GM21786 (cell line): ENCODE measurements around the gene MS4A2.
"Not testable (repeated sequence)": the region's sequence is repeated elsewhere in the genome, so short reads cannot be mapped to it uniquely, and the experiment has no call there.

ENCODE experiments used
- ATAC-seq: cut with Tn5 transposase; IDR thresholded peaks from one replicate; pipeline ENCODE4 v1.9.1; 2021; ENCODE audit not compliant: unreplicated experiment

Gene MS4A2

DNA sequence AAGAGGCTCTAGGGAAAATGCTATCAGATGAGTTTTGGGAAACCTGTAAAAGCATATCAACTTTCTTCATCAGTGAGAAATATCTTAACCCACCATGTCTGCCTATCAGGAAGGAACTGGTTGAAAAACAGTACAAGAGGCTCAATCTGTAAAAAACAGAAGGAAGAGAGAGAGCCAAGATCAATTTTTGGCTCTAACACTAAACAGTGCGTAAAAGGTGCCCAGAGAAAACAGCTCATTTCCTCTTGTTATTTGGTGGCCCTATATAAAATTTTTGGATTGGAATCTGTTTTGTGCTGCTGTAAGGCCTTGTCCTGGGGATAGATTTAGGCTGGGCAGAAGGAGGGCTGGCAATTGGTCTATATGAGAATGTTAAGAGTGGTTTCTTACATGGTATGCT lies 12.1 kb downstream of the MS4A2 start:
- no peak for ATAC-seq

DNA sequence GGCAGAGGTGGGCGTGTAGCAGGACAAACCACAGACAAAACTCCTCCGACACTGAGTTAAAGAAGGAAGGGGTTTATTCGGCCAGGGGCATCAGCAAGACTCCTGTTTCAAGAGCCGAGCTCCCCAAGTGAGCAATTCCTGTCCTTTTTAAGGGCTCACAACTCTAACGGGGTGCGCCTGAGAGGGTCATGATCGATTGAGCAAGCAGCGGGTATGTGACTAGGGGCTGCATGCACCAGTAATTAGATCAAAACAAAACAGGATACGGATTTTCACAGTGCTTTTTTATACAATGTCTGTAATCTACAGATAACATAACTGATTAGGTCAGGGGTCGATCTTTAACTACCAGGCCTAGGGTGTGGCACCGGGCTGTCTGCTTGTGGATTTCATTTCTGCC lies 12.9 kb downstream of the MS4A2 start:
- not testable (repeated sequence) for ATAC-seq

DNA sequence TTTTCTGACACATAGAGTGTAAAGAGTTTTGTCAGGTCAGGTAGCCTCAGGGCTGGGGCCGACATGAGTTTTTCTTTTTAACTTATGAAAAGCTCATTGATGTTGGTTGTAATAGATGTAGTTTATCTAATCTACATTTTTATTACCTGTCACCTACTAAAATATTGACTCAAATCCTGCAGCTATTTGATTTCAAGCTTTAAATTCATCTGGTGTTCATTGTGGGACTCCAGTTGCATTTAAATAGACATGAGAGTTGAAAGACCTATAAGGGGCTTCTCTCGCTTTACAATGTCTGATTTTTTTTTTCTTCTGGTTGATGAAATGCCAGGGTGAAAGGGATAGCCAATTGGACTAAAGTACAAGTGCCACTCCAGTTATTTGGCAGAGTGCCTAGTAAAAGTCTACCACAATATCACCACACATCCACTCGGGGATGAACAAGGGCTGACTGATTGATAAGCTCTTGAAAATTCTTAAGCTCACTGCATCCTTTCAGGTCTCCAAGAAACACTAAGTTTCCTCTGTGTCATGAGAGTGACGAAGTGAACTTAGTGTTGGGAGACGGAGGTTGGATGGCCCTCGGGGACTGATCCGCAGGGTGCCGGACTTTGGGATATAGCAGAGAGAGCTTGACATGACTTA lies 16.1 kb downstream of the MS4A2 start:
- not testable (repeated sequence) for ATAC-seq

DNA sequence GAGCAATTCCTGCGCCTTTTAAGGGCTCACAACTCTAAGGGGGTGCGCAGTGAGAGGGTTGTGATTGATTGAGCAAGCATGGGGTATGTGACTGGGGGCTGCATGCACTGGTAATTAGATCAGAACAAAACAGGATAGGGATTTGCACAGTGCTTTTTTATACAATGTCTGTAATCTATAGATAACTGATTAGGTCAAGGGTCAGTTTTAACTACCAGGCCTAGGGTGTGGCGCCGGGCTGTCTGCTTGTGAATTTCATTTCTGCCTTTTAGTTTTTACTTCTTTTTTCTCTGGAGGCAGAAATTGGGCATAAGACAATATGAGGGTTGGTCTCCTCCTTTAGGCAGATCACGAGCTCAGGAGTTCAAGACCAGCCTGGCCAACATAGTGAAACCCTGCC lies 20.2 kb downstream of the MS4A2 start:
- not testable (repeated sequence) for ATAC-seq

DNA sequence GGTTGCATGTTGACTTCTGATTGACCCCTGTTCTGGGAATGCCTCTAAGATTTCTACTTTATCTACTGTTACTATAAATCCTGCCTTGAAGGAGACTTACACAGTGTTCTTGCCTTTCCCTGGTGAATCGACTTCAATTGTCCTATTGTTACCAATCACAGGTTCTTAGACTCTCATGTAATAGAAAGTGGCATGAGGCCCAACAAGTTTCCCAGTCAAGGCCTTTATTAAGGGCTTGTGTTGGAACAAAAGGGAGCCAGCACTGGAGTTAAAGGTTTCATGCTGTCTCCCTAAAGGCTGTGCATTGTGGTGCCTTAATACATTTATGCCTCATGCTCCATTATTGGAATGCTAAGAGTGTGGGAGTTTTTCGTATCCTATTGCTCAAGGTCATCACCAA lies 23.3 kb downstream of the MS4A2 start:
- ATAC-seq = no peak

DNA sequence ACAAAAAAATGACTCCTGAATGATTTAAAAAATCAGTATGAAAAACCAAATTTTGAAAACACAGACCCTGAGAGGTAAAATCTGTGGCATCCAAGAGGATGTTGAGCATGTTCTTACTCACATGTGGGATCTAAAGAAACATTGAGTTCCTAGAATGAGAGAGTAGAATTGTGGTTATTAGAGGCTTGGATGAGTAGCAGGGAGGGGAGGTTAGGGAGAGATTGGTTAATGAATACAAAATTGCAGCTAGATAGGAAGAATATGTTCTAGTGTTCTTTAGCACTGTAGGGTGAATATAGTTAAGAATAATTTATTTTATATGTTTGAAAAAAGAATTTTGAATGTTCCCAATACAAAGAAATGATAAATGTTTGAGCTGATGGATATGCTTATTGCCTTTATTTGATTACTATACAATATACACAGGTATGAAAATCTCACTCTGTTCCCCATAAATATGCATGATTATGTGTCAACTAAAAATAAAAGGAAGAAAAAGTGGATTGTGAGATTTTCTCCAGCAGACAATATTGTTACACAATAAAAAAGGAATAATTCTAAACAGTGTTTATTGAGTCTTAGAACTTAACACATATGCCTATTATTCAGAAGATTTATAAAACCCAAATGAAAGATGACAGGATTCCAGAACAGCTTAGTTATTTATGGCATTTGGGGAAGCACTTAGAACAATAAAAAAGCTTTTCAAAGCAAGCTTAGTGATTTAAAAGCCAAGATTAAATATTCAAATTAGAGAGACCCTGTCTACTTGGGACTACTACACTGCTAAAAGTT lies 28.7 kb downstream of the MS4A2 start:
- ATAC-seq = no peak

DNA sequence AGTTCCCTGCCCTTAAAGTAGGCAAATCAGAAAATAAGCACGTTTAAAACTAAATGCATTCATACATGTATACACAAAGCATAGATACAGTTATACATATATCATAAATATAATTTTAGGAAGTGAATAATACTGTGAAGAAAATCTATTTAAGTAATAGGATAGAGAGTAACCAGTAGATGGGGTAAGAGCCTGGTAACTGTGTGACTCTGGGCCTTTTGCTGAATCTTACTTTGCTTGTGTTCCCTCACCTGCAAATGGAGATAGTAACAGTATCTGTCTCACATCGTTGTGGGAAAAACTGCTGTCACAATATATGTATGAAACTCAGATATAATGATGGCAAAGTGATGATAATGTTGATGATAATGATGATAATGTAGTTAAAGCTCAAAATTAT lies 29.9 kb downstream of the MS4A2 start:
- ATAC-seq = no peak

DNA sequence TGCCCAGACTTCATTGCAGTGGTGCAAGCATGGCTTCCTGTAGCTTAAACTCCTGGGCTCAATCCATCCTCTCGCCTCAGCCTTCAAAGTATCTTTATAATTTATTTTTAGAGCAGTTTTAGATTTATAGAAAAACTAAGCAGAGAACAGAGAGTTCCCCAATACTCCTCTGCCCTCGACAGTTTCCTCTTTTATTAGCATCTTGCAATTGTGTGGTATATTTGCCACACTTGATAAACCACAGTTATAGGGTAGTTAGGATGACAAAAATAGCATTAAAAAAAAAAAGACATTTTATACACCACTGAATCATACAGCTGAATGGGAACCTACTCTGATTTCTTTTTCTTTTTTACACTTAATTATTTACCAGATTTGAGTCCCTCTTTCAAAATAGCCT lies 31.2 kb downstream of the MS4A2 start:
- ATAC-seq = no peak

DNA sequence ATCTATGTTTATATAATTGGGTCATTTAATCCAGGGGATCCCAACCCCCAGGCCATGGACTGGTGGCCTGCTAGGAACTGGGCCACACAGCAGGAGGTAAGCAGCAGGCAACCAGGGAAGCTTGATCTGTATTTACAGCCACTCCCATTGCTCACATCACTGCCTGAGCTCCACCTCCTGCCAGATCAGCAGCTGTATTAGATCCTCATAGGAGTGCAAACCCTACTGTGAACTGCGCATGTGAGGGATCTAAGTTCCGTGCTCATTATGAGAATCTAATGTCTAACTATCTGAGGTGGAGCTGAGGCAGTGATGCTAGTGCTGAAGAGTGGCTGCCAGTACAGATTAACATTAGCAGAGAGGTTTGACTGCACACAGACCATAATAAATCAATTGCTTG lies 32.8 kb downstream of the MS4A2 start:
- ATAC-seq = no peak

DNA sequence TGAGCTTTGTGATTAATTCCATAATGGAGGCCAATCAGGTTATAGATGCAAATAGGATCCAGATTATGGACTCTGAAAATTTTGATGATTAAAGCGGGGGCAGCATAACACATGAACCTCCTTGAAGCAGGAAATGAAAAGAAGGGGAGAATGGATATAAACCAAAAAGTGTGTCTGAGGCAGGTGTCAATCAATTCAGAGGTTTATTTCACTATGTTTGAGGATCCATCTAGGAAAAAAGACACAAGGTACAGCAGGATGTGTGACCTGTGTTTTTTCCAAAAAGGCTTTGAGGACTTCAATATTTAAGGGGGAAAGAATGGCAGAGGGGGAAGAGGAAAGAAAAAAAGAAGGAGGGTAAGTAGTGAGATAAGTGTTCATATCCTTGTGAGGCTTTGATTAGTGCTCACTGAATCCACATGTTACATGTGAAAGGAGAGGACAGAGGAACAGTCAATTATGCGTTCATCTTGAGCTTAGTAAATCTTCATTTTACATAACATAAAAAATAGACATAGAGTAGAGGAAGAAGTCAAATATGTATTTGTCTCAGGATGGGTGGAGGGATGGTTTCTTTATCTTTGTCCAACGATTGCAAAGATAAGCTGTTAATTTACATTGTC lies 34.1 kb downstream of the MS4A2 start:
- no peak for ATAC-seq

DNA sequence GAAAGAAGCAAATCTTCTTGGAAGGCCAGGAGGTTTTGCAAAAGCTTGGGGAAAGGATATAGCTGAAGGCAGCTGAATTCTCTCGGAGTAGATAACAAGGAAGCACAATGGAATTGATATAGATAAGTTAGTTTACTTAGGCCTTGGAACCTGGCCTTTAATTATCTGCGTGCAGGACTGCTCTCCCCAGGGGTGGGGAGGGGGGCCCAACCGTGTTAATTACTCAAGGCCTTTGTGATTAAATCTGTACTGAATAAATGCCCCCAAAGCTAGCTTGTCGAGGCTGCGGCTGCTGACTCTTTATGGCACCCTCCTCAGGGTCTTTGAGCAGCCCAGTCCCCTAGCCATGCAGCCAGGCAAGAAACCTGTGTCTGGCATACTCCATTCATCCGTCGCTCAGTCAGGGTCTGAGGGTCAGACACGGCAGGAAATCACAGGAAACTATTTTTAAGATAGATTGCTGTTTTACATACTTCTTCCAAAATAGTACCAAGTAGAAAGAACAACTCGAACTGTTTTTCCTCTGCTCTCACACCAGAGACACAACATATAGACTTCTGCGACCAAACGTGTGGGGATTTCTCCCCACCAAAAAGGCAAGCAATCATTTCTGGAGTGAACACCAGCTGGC lies 36.5 kb downstream of the MS4A2 start:
- no peak for ATAC-seq

DNA sequence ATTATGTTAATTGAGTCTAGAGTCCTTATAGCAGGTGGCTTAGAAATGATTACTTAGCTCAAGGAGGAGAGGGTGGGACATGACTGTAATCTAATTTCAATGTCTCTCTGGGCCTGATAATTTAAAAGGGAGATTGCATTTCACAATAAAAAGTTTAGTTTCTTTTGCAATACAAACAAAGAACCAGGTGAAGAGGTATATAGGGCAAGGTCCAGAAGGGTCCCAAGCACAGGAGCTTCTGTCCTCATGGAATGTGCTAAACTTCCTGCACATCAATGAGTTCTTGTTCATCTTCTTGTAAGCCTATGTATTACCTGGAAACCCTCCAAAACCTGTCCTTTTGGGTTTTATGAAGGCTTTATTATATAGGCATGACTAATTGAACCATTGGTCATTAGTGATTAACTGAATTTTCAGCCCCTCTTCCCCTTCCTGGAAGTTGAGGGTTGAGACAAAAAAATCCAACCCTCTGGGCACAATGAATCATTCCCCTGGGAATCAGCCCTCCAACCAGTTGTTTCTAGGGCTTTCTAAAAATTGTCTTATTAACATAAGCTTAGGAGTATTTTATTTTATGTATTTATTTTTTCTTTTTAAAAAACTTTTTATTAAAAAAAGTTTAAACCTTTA lies 37.6 kb downstream of the MS4A2 start:
- no peak for ATAC-seq

DNA sequence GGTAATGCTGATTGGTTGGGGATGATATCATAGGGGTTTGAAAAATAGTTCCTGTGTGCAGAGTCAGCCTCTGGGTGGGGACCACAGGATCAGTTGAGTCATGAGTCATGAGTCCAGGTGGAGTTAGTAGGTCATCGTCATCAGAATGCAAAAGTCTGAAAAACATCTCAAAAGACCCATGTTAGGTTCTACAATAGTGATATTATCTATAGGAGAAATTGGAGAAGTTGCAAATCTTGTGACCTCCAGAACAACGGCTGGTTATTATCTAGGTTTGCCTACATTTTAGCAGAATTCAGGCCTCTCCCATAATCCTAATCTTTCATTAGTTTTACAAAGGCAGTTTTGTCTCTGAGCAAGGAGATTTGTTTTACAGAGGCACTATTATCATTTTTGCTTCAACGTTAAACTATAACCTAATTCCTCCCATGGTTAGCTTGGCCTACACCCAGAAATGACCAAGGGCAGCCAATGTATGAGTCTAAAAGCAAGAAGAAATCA lies 38.9 kb downstream of the MS4A2 start:
- no peak for ATAC-seq

DNA sequence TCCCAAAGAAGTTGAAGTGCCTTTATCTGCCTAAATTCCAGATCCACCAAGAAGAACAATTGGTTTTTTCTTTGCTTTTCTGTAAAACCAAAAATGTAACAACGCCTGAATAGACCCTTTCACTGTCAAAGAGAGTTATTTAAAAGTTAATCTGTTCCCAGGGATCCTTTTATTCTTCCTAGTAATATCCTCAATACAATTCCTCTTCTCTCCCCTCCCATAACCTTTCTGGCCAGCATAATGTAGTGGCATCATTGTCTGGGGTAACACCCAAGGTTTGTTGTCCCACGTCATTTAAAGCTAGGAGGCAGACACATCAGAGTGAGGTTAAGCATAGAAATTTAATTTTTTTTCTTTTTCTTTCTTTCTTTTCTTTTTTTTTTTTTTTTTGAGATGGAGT lies 39.9 kb downstream of the MS4A2 start:
- ATAC-seq = no peak

DNA sequence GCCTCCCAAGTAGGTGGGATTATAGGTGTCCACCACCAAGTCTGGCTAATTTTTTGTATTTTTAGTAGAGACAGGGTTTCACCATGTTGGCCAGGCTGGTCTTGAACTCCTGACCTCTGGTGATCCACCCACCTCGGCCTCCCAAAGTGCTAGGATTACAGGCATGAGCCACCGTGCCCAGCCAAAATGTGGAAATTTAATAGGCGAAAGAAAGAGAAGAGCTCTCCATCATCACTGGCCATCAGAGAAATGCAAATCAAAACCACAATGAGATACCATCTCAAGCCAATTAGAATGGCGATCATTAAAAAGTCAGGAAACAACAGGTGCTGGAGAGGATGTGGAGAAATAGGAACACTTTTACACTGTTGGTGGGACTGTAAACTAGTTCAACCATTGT lies 40.4 kb downstream of the MS4A2 start:
- not testable (repeated sequence) for ATAC-seq

DNA sequence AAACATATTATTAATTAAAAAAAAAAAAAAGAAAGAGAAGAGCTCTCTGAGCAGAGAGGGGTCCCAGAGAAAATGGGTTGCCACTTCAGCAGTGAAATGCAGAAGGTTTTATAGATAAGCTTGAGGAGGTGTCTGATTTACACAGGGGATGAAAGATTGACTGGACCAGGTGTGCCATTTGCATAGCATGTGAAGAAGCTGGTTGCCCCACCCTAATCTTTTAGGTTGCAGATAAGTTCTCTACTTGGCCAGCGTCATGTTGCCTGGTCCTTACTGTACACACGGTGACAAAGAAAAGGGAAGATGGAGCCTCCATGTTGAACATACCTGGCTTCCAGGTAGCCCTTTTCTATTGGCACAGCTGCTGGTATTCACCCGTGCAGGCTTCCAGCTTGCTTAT lies 41.4 kb downstream of the MS4A2 start:
- ATAC-seq = no peak

DNA sequence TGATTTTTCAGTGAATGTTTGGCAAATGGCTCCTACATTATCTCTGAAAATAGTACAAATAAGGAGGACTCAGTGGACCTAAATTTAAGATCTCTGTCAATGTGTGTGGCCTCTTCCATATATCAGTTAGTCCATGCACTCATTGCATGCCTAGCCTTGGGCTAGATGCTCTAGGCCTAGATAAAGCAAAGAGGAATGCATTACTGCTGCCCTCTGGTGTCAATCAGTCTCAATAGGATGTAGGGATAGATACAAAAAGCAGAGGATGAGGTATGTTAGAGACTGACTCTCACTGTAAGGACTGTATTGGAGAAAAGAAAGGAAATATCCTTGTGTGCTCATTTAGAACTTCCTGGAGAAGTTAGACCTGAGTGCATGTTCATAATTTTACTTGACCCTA lies 42.0 kb downstream of the MS4A2 start:
- no peak for ATAC-seq

DNA sequence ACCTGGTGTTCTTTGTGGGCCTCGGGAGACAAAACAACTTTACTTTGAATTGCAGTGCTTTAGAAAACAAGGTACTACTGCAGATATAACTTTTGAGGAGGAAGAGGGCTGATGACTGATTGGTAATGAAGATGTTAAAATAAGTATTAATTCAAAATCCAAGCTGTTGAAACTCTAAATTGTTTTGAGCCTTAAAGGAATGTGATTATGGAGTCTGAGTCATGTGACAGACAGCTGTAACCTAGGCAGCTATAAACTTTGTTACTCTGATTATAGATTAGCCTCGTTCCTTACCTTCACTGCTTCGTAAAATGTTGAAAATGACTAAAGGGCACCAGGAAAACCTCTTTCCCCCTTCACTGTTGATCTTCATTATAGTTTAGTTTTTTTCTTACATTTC lies 43.4 kb downstream of the MS4A2 start:
- no peak for ATAC-seq

DNA sequence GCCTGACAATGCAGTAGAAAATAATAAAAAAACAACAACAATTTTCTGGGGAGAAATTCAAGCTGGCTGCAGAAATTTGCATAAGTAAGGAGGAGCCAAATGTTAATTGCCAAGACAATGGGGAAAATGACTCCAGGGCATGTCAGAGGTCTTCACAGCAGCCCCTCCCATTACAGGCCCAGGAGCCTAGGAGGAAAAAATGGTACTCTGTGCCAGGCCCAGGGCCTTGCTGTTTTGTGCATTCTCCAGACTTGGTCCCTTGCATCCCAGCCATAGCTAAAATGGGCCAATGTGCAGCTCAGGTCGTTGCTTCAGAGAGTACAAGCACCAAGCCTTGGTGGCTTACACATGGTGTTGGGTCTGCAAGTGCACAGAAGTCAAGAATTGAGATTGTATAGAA lies 45.5 kb downstream of the MS4A2 start:
- ATAC-seq = no peak

DNA sequence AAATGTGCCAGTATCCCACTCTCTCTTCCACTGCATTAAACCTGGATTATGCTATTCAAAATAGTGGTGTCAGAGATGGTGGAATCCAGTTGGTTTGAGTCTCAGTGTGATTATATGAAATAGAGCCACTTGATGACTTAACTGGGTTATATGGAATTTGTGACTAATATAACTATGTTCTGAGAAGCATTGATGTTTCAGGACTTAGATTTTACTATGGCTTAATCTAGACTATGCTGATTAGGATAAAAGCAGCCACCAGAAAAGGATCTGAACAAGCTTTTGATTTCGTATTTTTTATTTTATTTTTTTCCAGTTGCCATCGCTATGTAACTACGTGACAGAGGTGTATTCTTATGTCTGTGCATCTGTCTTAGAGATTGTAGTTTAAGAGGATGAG lies 55.3 kb downstream of the MS4A2 start:
- ATAC-seq = no peak

DNA sequence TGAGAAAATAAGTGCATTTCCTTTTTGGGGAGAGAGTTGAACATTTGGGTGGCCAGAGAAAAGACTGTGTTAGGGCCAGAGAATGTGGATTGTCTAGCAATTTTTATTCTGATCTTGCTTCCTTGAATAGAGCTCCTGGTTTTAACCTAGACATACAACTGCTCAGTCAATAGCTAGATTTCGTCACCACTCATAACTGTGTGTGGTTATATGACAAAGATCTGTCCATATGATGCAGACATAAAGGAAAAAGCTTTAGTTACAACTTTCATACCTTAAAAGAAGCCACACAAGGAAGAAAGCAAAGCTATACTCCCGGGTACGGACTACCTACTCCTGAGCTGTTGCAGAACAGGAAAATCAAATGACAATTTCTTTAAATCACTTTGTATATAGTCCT lies 57.2 kb downstream of the MS4A2 start:
- no peak for ATAC-seq
